GM21528 (cell line): Measurements from ENCODE around the gene PTPN4.

Experiments
- ATAC-seq: cut with Tn5 transposase; IDR thresholded peaks from one replicate; pipeline ENCODE4 v1.9.1; 2021; ENCODE audit warnings: mild to moderate bottlenecking, moderate library complexity; ENCODE audit not compliant: unreplicated experiment, low FRiP score

The PTPN4 gene

GRCh38 chr2:119760956-119761275 is 1.2 kb downstream of the PTPN4 start:
- no peak for ATAC-seq

GRCh38 chr2:119764832-119765231 is 5.1 kb downstream of the PTPN4 start:
- ATAC-seq, result no peak

GRCh38 chr2:119765433-119766002 is 5.8 kb downstream of the PTPN4 start:
- ATAC-seq, result no peak

- no peak for ATAC-seq
Observed at GRCh38 chr2:119766944-119767343, 7.2 kb downstream of the PTPN4 start.

- ATAC-seq, result no peak
Observed at GRCh38 chr2:119768742-119769141, 9.0 kb downstream of the PTPN4 start.

GRCh38 chr2:119769645-119770044 is 9.9 kb downstream of the PTPN4 start:
- no peak for ATAC-seq

- ATAC-seq, result no peak
Observed at GRCh38 chr2:119771331-119771730, 11.6 kb downstream of the PTPN4 start.

GRCh38 chr2:119772128-119772527 is 12.4 kb downstream of the PTPN4 start:
- no peak for ATAC-seq

- no peak for ATAC-seq
Observed at GRCh38 chr2:119772767-119773166, 13.0 kb downstream of the PTPN4 start.

- no peak for ATAC-seq
Observed at GRCh38 chr2:119774026-119774425, 14.3 kb downstream of the PTPN4 start.

- no peak for ATAC-seq
Observed at GRCh38 chr2:119775102-119775501, 15.4 kb downstream of the PTPN4 start.

- ATAC-seq, result no peak
Observed at GRCh38 chr2:119782308-119783027, 22.7 kb downstream of the PTPN4 start.

- ATAC-seq, result no peak
Observed at GRCh38 chr2:119784876-119785275, 25.2 kb downstream of the PTPN4 start.

GRCh38 chr2:119786295-119786694 is 26.6 kb downstream of the PTPN4 start:
- no peak for ATAC-seq

- no peak for ATAC-seq
Observed at GRCh38 chr2:119788752-119789151, 29.0 kb downstream of the PTPN4 start.

- no peak for ATAC-seq
Observed at GRCh38 chr2:119790466-119790865, 30.7 kb downstream of the PTPN4 start.

- ATAC-seq, result no peak
Observed at GRCh38 chr2:119792907-119793312, 33.2 kb downstream of the PTPN4 start.

- ATAC-seq, result no peak
Observed at GRCh38 chr2:119794237-119794636, 34.5 kb downstream of the PTPN4 start.

- no peak for ATAC-seq
Observed at GRCh38 chr2:119795309-119796303, 35.9 kb downstream of the PTPN4 start.

- ATAC-seq, result no peak
Observed at GRCh38 chr2:119800376-119800902, 40.7 kb downstream of the PTPN4 start.

GRCh38 chr2:119801040-119801439 is 41.3 kb downstream of the PTPN4 start:
- ATAC-seq, result no peak
